ENCODE results near the gene NCAM1. TPM values are rescaled to one million over a fixed set of nuclear protein-coding genes. Genes with fewer than 3 reads are reported as not detected.

NCAM1 gene
- total and polyA plus RNA-seq, 2 donors (not counting 3 experiments of a cell fraction or from before 2014, with no cell fraction given): 0.03 TPM; not detected in 1

DNA sequence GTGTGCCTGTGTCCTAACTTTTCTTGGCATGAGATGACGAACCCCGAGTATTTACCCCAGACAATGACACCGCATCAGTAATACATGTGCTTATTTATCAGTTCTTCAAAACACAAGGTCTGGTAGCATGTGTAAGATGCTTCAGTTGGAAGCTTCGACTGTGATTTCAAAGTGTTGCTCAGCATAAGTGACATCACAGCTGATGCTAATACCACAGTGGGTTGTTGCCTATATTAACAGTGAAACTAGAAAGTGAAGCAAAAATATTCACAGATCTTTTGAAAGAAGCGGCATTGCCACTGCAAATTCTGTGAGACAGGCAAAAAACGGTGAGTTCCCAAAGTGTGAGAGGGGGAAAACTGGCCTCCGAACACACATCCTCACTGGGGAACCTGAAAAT, 334.8 kb downstream of the NCAM1 start:
- Histone ChIP-seq H2AFZ (ENCODE audit: low read depth, low read length) (no peak overlapping the region), H3K36me3 (ENCODE audit: control insufficient read depth in 2 of 2, extremely low read depth in 1 of 2, insufficient read depth in 2 of 2, low read length in 2 of 2) (no peaks in the 10 kb centered on the region), H3K4me1 (ENCODE audit: control insufficient read depth, extremely low read depth, insufficient read depth, low read length) (no peaks in the 10 kb centered on the region), H3K79me2 (ENCODE audit: control insufficient read depth, insufficient read depth, low read length) (no peaks in the 10 kb centered on the region), H3K9me3 (replicated peaks; ENCODE audit: control insufficient read depth, insufficient read depth, low read length) (no peaks in the 10 kb centered on the region), H3K9me1 (replicated peaks; ENCODE audit: control insufficient read depth, extremely low read depth, insufficient read depth, low read length) (no peaks in the 10 kb centered on the region), H3K4me2 (ENCODE audit: insufficient read depth, low read length) (no peak overlapping the region), H4K20me1 (replicated peaks; ENCODE audit: control insufficient read depth, extremely low read depth, insufficient read depth, low read length) (no peaks in the 10 kb centered on the region), H3K4me3 (replicated peaks in 1 of 3; ENCODE audit: insufficient read depth in 1 of 3, low read depth in 1 of 3, low read length in 3 of 3) (no peak overlapping the region), H3K27ac (ENCODE audit: insufficient read depth, low read depth, low read length) (no peak overlapping the region), H3K27me3 (ENCODE audit: control insufficient read depth in 2 of 2, insufficient read depth in 2 of 2, low read length in 2 of 2) (peaks cover 0 to 2% of the 10 kb centered on the region in 2 experiments), H3K9ac (replicated peaks; ENCODE audit: extremely low read depth, insufficient read depth, low read length) (no peak overlapping the region)
- DNase-seq (ENCODE audit: low read depth, low spot score) (no peak), FAIRE-seq (no peak)
- TF ChIP-seq GATA2 (IDR thresholded peaks at IDR 0.05; ENCODE audit: insufficient read depth, insufficient read length, low read depth, low read length) (no peak), JUN (IDR thresholded peaks at IDR 0.05; ENCODE audit: borderline replicate concordance, insufficient read depth, insufficient read length, low read depth) (no peak), EZH2 (IDR thresholded peaks at IDR 0.05; ENCODE audit: borderline replicate concordance, low read depth, low read length, severe bottlenecking) (no peak), MYC (IDR thresholded peaks at IDR 0.05; ENCODE audit: low read depth, low read length) (no peak), FOS (IDR thresholded peaks at IDR 0.05; ENCODE audit: borderline replicate concordance, insufficient read depth, low read length) (no peak), POLR2AphosphoS5 (IDR thresholded peaks at IDR 0.05; ENCODE audit: insufficient read depth, low read depth, low read length) (no peak), POLR2A (IDR thresholded peaks at IDR 0.05; ENCODE audit: low read depth, low read length) (no peak)
- TF ChIP-seq, protein P1, sequence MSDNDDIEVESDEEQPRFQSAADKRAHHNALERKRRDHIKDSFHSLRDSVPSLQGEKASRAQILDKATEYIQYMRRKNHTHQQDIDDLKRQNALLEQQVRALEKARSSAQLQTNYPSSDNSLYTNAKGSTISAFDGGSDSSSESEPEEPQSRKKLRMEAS (IDR thresholded peaks at IDR 0.05; ENCODE audit: insufficient read depth, insufficient read length): no peak
- intact Hi-C loops (cut with micrococcal nuclease) (no loop called here), dilution Hi-C loops (cut with MboI; ENCODE audit: extremely low pct_ligation_motif_present, low sequenced_read_pairs) (no loop called here)
- ChIA-PET CTCF (interaction anchor here (0.8 to 1.6 kb wide), 3 partner anchors 9 to 708 kb away, joined by 3 to 4 read pairs (median 3); partner anchors contain the start of gene ZW10), POLR2A (no interaction called here)
- BruUV-seq (replicated peaks): no TSS peak

Data from endothelial cell of umbilical vein (primary cell).